Fibroblast of skin of right biceps (primary cell): Measurements from ENCODE around the gene KLHL14.
"Not testable (repeated sequence)": the region's sequence is repeated elsewhere in the genome, so short reads cannot be mapped to it uniquely, and the experiment has no call there.

Experiments
- DNase-seq: peaks from one replicate; pipeline ENCODE4 v3.0.0-alpha.2; 2013

KLHL14 gene

GRCh38 chr18:32714571-32715148 is 58.2 kb downstream of the KLHL14 start:
- DNase-seq: peak; percentile 64

DNA sequence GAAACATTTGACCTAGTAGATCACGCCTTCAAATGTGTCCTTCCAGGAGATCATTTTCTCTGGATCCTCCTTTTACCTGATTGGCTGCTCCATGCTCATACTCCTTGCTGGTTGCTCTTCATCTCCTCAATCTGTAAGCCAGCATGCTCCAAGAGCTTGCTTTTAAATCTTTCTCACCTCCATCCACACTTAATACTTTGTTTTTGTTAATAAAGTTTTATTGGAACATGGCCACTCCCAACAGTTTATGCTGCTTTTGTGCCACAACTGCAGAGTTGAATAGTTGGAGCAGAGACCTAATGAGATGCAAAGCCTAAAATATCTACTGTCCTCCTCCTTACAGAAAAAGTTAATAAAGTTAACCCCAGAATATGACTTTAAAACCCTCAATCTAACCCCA is 60.0 kb downstream of the KLHL14 start:
- no peak for DNase-seq

DNA sequence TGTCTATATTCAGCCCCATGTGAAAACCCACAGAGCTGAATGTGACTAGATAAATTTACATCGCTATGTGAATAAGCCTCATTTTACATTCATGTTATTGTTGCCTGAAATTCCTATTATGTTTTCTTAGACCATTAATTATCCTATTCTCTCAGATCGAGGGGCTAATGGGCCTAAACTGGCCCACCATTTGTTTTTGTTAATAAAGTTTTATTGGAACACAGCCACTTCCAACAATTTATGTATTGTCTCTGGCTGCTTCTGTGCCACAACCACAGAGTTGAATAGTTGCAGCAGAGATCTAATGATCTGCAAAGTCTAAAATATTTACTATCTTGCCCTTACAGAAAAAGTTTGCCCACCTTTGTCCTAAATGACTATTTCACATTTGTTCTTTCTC is 61.0 kb downstream of the KLHL14 start:
- no peak for DNase-seq

DNA sequence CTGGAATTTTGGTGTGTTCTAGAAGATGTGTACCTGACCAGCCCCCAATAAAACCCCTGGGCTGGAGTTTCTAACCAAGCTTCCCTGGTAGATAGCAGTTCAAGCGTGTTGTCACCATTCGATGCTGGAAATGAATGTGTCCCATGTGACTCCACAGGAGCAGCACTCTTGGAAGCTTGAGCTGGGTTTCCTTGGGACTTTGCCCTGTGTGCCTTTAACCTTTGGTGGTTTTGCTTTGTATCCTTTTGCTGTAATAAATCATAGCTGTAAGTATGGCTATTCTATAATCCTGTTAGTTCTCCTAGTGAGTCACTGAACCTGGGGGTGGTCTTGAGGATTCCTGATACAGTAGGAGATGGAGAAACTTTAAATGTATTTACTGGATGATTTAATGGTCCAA is 65.2 kb downstream of the KLHL14 start:
- DNase-seq: no peak

DNA sequence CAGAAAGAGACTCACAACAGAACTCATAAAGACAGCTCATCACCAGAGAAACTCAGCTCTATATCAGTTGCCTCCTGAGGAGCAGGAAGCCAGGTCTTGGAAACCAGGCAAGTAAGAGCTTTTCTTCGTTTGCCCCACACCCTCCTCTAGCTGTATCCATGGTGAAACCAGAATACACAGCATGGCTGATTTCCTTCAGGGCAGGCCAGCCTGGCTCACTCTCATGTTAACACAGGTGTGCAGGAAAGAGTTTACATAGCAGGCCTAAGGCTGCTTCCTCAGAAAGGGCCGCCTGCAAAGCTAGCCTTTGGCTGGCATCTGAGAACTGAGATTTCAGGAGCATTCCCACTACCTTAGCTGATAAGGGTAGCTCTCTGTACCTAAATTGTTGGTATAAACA is 65.7 kb downstream of the KLHL14 start:
- no peak for DNase-seq

DNA sequence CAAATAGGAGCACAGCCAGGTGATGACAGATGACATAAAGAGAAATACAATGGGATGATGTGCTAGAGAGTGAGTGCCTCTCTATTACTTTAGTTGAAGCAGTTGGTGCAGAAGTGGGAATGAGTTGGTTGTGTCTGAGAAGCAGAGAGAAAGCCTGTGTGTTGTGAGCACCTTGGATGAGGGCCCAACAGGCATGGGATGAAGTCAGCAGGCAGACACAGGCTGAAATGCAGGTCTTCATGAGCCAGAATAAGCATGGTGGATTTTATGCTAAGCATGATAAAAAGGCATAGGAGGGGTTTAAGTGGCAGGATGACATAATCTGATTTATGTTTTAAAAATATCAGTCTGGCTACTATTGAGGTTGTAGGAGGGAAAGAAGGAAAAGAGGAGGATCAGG is 71.5 kb downstream of the KLHL14 start:
- DNase-seq: no peak

- DNase-seq: no peak
Observed at GRCh38 chr18:32698153-32698552, 74.7 kb downstream of the KLHL14 start.

- no peak for DNase-seq
Observed at GRCh38 chr18:32696376-32696775, 76.4 kb downstream of the KLHL14 start.

DNA sequence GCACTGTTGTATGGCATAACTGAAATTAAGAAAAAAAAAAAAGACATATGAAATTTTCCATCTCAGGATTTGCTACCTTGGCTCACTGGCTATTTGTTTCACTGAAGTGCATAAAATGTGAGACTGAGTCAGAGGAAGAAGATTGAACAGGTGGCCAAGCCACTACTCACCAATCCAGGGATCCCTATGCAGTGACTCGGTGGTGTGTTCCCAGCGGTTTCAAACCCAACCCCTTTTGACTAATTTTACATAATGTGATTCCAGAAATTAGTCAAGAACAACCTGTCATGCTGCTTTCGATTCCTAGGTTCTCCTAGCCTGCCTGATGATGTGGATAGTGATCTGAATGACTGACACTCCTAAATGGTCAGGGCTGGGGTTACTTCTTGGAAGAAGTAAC is 77.3 kb downstream of the KLHL14 start:
- DNase-seq: no peak

DNA sequence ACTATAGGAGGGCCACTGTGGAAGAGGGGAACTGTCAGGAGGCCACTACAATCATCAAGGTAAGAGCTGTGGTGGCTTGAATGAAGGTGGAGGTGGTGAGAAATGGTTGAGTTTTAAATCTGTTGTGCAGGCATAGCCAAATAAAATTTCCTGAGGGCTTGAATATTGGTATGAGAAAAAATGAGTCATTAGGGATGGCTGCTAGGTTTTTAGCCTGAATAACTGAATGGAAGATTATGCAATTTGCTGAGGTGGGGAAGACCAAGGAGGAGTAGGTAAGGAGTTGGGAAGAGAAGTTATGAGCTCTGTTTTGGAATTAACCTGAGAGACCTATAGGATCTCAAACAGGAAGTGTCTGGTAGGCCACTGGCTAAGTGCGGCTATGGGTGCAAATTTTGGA is 84.0 kb downstream of the KLHL14 start:
- DNase-seq: no peak

- DNase-seq: no peak
Observed at GRCh38 chr18:32684940-32685339, 87.9 kb downstream of the KLHL14 start.

- no peak for DNase-seq
Observed at GRCh38 chr18:32684096-32684495, 88.7 kb downstream of the KLHL14 start.

DNA sequence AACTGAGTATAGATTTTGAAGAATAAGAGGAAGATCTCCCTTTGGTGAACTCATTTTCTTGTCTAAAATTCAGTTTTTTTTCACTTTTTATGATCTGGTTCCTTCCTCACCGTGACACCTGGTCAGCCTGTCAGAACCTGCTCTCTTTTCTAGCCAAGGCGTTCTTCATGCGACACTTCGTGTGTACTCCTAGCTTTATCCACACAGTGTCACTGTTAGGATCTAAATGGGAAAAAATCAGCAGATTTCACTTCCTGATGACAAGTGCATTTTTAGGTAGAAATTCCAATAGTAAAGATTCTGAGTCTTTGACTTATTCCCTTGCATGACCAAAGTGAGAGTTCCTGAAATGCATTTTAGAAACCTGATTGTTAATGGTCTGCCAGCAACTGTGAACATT is 89.8 kb downstream of the KLHL14 start:
- DNase-seq: no peak

DNA sequence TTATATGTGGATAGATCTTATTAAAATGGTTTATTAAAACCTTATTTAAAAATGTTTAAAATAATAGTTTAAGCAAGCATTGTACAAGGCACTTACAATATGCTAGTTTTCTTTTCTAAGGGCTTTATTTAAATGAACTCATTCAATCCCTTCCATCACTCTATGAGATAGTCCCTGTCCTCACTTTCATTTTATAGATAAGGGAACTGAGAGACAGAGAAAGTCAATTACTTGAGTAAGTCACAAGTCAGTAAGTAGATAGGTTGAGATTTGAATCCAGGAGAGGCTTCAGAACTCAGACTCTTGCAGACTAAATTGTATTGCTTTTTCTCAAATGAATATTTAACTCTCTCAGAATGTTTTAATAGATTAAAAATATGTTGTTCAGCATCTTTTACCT is 95.2 kb downstream of the KLHL14 start:
- no peak for DNase-seq

GRCh38 chr18:32674491-32674890 is 98.3 kb downstream of the KLHL14 start:
- no peak for DNase-seq

GRCh38 chr18:32672398-32672797 is 100.4 kb downstream of the KLHL14 start:
- no peak for DNase-seq

GRCh38 chr18:32670727-32671126 is 102.1 kb downstream of the KLHL14 start:
- DNase-seq: no peak

- no peak for DNase-seq
Observed at GRCh38 chr18:32669549-32670165, 103.2 kb downstream of the KLHL14 start.

DNA sequence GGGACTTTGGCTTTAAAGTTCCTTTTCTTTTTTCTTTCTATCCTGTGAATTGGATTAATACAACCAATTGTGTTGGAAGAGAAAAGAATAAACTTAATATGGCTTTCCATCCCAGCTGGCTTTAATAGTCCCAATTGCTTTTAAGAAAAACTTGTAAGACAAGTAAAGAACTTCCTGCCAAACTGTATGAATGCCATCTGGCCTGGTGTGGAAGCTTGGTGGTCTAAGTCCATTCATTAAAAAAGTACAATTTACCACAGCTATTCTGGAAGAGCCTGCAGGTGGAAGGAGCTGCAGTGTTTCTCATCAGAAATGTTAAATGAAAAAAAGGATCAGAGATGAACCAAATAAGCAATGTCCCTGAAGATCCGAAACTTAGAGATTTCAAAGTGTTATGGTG is 103.9 kb downstream of the KLHL14 start:
- no peak for DNase-seq

DNA sequence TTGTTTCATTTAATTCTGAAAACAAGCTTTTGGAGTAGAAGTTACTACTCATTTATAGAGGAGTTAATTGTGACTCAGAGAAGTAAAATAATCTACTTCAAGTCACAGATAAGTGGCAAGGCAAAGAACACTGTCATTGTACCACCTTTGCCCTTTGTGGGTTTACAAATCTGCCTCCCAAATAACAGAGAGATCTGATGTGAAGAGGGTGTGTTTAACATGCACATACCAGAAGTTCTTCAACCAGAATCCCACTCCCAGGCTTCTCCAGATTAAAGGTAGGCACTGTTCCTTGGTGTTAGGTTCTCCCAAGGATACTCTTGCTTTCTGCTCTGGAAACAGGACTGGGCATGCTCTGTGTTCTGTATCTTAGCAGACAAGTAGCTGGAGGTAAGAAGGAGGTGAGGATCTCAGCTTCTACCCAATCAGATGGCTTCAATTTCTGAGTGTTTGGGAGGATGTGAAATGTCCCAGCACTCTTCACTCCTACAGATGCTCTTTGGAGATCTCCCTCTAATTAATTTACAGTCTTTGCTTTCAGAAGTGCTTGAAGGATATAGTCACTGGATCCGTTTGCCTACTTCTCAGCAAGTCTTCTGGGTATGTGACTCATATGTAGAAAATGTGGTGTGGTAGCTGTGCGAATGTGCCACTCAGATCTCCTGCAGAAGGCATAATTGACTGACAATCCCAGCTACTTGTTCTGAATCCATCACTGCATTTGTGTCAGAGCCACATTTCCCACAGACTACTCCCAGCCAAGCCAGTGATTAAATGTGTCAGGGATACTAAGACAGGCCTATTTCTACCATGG is 111.1 kb downstream of the KLHL14 start:
- DNase-seq: peak; percentile 36

- not testable (repeated sequence) for DNase-seq
Observed at GRCh38 chr18:32654507-32654906, 118.3 kb downstream of the KLHL14 start.

DNA sequence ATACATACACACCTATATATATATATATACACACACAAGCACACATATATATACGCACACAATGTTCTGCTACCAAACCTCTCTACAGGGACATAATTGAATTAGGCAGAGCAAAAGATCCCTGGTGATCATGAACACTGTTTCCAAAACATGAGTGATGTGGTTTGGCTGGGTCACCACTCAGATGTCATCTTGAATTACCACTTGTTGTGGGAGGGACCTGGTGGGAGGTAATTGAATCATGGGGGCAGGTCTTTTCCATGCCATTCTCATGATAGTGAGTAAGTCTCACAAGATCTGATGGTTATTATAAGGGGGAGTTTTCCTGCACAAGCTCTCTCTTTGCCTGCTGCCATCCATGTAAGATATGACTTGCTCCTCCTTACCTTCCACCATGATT is 135.2 kb downstream of the KLHL14 start:
- DNase-seq: not testable (repeated sequence)

DNA sequence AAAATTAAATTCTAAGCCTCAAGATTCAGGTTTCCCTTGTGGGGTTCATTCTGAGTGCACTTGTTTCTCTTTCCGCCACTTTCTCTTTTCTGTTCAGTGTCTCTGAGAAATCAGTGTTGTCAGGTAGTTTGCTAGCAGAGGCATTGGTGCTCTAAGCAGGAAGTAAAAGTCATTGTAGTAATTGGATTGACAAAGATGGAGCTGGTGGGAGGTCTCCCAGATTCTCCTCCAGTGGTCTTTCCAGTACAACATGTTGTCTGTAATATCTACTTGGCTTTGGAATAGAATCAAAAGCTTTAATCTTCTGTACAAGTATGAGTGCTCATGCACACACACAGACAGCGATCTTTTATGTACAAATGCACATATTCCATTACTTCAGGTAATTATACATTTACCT is 135.6 kb downstream of the KLHL14 start:
- no peak for DNase-seq

- DNase-seq: no peak
Observed at GRCh38 chr18:32634876-32635431, 137.9 kb downstream of the KLHL14 start.
